K562 (cell line): Measurements from ENCODE around the gene PLCB3. TPM values are rescaled to one million over a fixed set of nuclear protein-coding genes. Genes with fewer than 3 reads are reported as not detected.

Experiments used
- ATAC-seq: fragments of 200-7000 bp; cut with Tn5 transposase; 3 replicates; pipeline ENCODE4 v1.9.1; 2020; ENCODE audit warnings: moderate library complexity
- BruUV-seq: library from RNA; stranded (reverse); fragments of 400-500 nt; replicated peaks from 2 replicates; lab custom pipeline; 2021; lab: Mats Ljungman, UMichigan
- CTCF ChIA-PET: fragments of 300-600 bp; formaldehyde crosslinking; extraction: SDS; loops from one replicate; lab custom pipeline; 2021; ENCODE audit warnings: low intra/inter-chr PET ratio; lab: Yijun Ruan, JAX
- POLR2A ChIA-PET: fragments of 300-600, 350-650 bp; sonication (Branson Sonifier 250); formaldehyde crosslinking; extraction: SDS; loops from one replicate; lab custom pipeline; 2021; ENCODE audit warnings: antibody characterized with exemption, inconsistent platforms; lab: Yijun Ruan, JAX
- DNase-seq, 4 experiments: peaks; one replicate each; pipeline versions ENCODE4 v3.0.0 to v3.0.0-alpha.2; 2011 to 2018; ENCODE audit warnings: low spot score in 3 of 4, mixed read lengths in 3 of 4; ENCODE audit errors: extremely low read depth in 1 of 4
- FAIRE-seq: peaks from 2 replicates; lab custom pipeline; 2011; peaks lifted over from hg19 to GRCh38; lab: Jason Lieb, UNC
- H2AFZ ChIP-seq: 2 replicates; pipeline ENCODE4 v1.6.0; 2011; ENCODE audit warnings: low read depth, low read length, control low read depth, inconsistent platforms
- H3K27ac ChIP-seq: fragments of 200-600 bp; 3 replicates; pipeline ENCODE4 v1.8.0; 2011; ENCODE audit warnings: low read depth, mild to moderate bottlenecking, control low read depth, inconsistent platforms, low read length, moderate library complexity, mixed read lengths; ENCODE audit errors: extremely low read depth
- H3K27me3 ChIP-seq, 2 experiments: fragments of 300-600 bp in 1 of 2; 2 replicates in 1 of 2; 3 replicates in 1 of 2; pipeline versions ENCODE4 v1.6.0 to v1.8.0; 2011; ENCODE audit warnings: inconsistent platforms in 2 of 2, low read length in 2 of 2, mild to moderate bottlenecking in 1 of 2, mixed read lengths in 1 of 2, moderate library complexity in 1 of 2; ENCODE audit not compliant: control insufficient read depth in 2 of 2, insufficient read depth in 2 of 2
- H3K36me3 ChIP-seq: fragments of 300-600 bp; 3 replicates; pipeline ENCODE4 v1.8.0; 2011; ENCODE audit warnings: mild to moderate bottlenecking, low read length, inconsistent platforms; ENCODE audit not compliant: control insufficient read depth, insufficient read depth
- H3K4me1 ChIP-seq, 2 experiments: fragments of 200-600 bp in 1 of 2; replicated peaks in 1 of 2; 2 replicates in 1 of 2; 3 replicates in 1 of 2; pipeline versions ENCODE4 v1.5.1 to v1.8.0; 2011; ENCODE audit warnings: inconsistent platforms in 2 of 2, low read length in 2 of 2, mild to moderate bottlenecking in 1 of 2, mixed read lengths in 1 of 2, moderate library complexity in 1 of 2; ENCODE audit not compliant: control insufficient read depth in 2 of 2, insufficient read depth in 2 of 2
- H3K4me2 ChIP-seq: 2 replicates; pipeline ENCODE4 v1.6.1; 2011; ENCODE audit warnings: low read length, control low read depth, inconsistent platforms, mixed read lengths; ENCODE audit not compliant: insufficient read depth
- H3K4me3 ChIP-seq: fragments of 200-600 bp; sonication (generic), shearing (Covaris generic); 2 replicates; pipeline ENCODE4 v1.5.1; 2016; ENCODE audit warnings: control low read depth, inconsistent platforms
- H3K79me2 ChIP-seq: fragments of 200-600 bp; 3 replicates; pipeline ENCODE4 v1.8.0; 2011; ENCODE audit warnings: low read length, inconsistent platforms; ENCODE audit not compliant: control insufficient read depth, insufficient read depth
- H3K9ac ChIP-seq, 2 experiments: 2 replicates each; pipeline versions ENCODE4 v1.6.0 to v1.6.1; 2011; ENCODE audit warnings: low read depth in 2 of 2, low read length in 2 of 2, control low read depth in 1 of 2, inconsistent platforms in 1 of 2, mild to moderate bottlenecking in 1 of 2, mixed read lengths in 1 of 2; ENCODE audit not compliant: insufficient read depth in 1 of 2
- H3K9me1 ChIP-seq: one replicate; pipeline ENCODE4 v1.6.0; 2011; ENCODE audit warnings: inconsistent platforms, mild to moderate bottlenecking, low read length, moderate library complexity; ENCODE audit not compliant: control insufficient read depth, insufficient read depth
- H3K9me3 ChIP-seq: replicated peaks from 2 replicates; pipeline ENCODE4 v1.5.1; 2011; ENCODE audit warnings: low read depth, low read length, inconsistent platforms; ENCODE audit not compliant: control insufficient read depth, insufficient read depth
- H4K20me1 ChIP-seq: replicated peaks from 2 replicates; pipeline ENCODE4 v1.6.1; 2011; ENCODE audit warnings: low read length, inconsistent platforms, mixed read lengths; ENCODE audit not compliant: control insufficient read depth, insufficient read depth
- FOXA1 ChIP-seq: fragments of 450-650 bp; IDR thresholded peaks from 2 replicates; pipeline ENCODE4 v1.6.1; 2016; ENCODE audit warnings: mild to moderate bottlenecking, borderline replicate concordance
- MYNN ChIP-seq, 2 experiments: sonication (generic); formaldehyde crosslinking in 1 of 2; IDR thresholded peaks; 2 replicates each; pipeline versions ENCODE4 v1.5.0 to v1.6.1; 2016 to 2020; ENCODE audit warnings: antibody characterized with exemption in 1 of 2, missing genetic modification reagents in 1 of 2
- PML ChIP-seq: IDR thresholded peaks from 2 replicates; pipeline ENCODE4 v1.6.1; 2012; ENCODE audit warnings: low read length, inconsistent platforms
- POLR2A ChIP-seq: fragments of 450-650 bp; conservative IDR thresholded peaks from 2 replicates; pipeline ENCODE4 v1.6.1; 2016
- SUPT5H ChIP-seq: fragments of 450-650 bp; IDR thresholded peaks from 2 replicates; pipeline ENCODE4 v1.6.1; 2016
- ZNF217 ChIP-seq: sonication (generic); formaldehyde crosslinking; IDR thresholded peaks from 2 replicates; pipeline ENCODE4 v1.8.0; 2022; ENCODE audit warnings: mild to moderate bottlenecking, missing genetic modification reagents
- ZNF584 ChIP-seq: fragments of 200-800 bp; sonication (Bioruptor generic); IDR thresholded peaks from 2 replicates; pipeline ENCODE4 v1.6.1; 2016; ENCODE audit warnings: low read depth, mild to moderate bottlenecking, missing genetic modification characterization, missing compliant biosample characterization
- WGBS: fragments of 100-300 bp; shearing (Covaris generic); methylation state at CpG from one replicate; pipeline ENCODE4 v1.1.6; 2016; ENCODE audit warnings: low coverage, mixed read lengths; ENCODE audit not compliant: insufficient coverage; ENCODE audit errors: missing lambda C conversion rate; 5-methylcytosine and 5-hydroxymethylcytosine counted together
- in situ Hi-C: fragments of 300-500 bp; cut with MboI; formaldehyde crosslinking; loops from 4 replicates; pipeline ENCODE4 v1.15.0; 2018; ENCODE audit warnings: inconsistent platforms, mixed read lengths
- intact Hi-C: fragments of 100-400 bp; cut with micrococcal nuclease; formaldehyde crosslinking; loops from 2 replicates; pipeline ENCODE4 v1.14.2; 2022
- polyA plus RNA-seq, 8 experiments: library from polyadenylated mRNA; depleted of rRNA in 4 of 8; stranded (reverse) in 5 of 8; unstranded in 3 of 8; fragments of >200 nt; fragmentation: Nextera tagmentation in 2 of 8; fragmentation: Illumina TruSeq in 1 of 8; extraction: Ambion mirVana in 2 of 8; extraction: Trizol in 1 of 8; gene quantifications; 2 replicates each; pipeline versions ENCODE4 v1.2.1 to v1.2.3, GENCODE V29; 2011 to 2014; ENCODE audit warnings: inconsistent platforms in 1 of 8, missing spikeins in 1 of 8
- total RNA-seq, 7 experiments: library from RNA; depleted of rRNA in 6 of 7; stranded (reverse); fragments of >200 nt in 6 of 7; fragmentation: Illumina TruSeq in 2 of 7; extraction: Trizol in 2 of 7; gene quantifications; 2 replicates each; pipeline versions ENCODE4 v1.2.1 to v1.2.3, GENCODE V29; 2011 to 2021; ENCODE audit warnings: low replicate concordance in 1 of 7
- TF ChIP-seq, protein P1 (sequence below): fragments of 250-450 bp; sonication (Bioruptor Pico); IDR thresholded peaks from 2 replicates; pipeline ENCODE4 v1.6.1; 2021; ENCODE audit warnings: mild to moderate bottlenecking
- TF ChIP-seq, protein P2 (sequence below): fragments of 250-450 bp; sonication (Bioruptor Pico); IDR thresholded peaks from 2 replicates; pipeline ENCODE4 v1.4.0; 2020
- TF ChIP-seq, protein P3 (sequence below): fragments of 450-650 bp; IDR thresholded peaks from 2 replicates; pipeline ENCODE4 v1.6.1; 2016

The PLCB3 gene
- total and polyA plus RNA-seq, 9 of the 15 experiments (the other 6 are each of a cell fraction or from before 2014, with no cell fraction given) = 0.31 to 44.8 (median 14.6) TPM

DNA sequence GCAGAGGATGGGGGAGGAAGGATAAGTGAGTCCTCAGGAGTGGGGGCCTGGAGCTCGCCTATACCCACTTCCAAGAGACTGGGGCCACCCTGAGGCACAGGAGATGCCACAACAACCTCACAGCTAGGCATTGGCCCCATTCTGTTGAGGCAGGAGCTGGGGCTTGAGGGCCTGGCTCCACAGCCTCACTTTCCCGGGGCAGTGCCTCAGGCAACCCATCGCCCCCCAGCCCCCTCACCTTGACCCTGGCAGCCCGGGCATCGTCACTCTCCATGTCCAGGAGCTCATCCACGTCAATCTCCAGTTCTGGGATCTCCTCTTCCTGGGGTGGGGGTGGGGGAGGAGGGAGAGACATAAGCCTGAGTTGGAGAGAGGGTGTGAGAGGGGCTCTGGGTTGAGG lies 6.4 kb upstream of the PLCB3 start:
- no TSS peak for BruUV-seq
- Histone ChIP-seq H2AFZ (no peak overlapping the region), H4K20me1 (0 out of 2 replicates have a peak, but pooled peaks cover 3% of the 10 kb centered on the region), H3K9me3 (no peaks in the 10 kb centered on the region), H3K79me2 (peaks cover 55% of the 10 kb centered on the region), H3K27me3 (no peaks in the 10 kb centered on the region), H3K4me1 (peaks cover 39 to 88% of the 10 kb centered on the region in 2 experiments), H3K4me2 (peak overlapping the region; percentile 99), H3K9ac (peak overlapping the region; percentile 95 to 98), H3K4me3 (peak overlapping the region; percentile 98), H3K9me1 (no peaks in the 10 kb centered on the region), H3K27ac (peak overlapping the region; percentile 98; the same call in 2 of the 3 replicates), H3K36me3 (peaks cover 42% of the 10 kb centered on the region)
- no peak for DNase-seq
- 25% methylated on average over 5 of the region's 6 CpGs for WGBS
- ChIA-PET CTCF (no interaction called here), POLR2A (interaction anchor here (0.6 to 7.8 kb wide), 9 partner anchors 8 to 141 kb away, joined by 3 to 58 read pairs (median 5); partner anchors contain the start of genes FERMT3, STIP1 and VEGFB)
- TF ChIP-seq, protein P1, sequence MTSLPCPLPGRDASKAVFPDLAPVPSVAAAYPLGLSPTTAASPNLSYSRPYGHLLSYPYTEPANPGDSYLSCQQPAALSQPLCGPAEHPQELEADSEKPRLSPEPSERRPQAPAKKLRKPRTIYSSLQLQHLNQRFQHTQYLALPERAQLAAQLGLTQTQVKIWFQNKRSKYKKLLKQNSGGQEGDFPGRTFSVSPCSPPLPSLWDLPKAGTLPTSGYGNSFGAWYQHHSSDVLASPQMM (CRISPR knock-in tag) = no peak
- TF ChIP-seq, protein P2, sequence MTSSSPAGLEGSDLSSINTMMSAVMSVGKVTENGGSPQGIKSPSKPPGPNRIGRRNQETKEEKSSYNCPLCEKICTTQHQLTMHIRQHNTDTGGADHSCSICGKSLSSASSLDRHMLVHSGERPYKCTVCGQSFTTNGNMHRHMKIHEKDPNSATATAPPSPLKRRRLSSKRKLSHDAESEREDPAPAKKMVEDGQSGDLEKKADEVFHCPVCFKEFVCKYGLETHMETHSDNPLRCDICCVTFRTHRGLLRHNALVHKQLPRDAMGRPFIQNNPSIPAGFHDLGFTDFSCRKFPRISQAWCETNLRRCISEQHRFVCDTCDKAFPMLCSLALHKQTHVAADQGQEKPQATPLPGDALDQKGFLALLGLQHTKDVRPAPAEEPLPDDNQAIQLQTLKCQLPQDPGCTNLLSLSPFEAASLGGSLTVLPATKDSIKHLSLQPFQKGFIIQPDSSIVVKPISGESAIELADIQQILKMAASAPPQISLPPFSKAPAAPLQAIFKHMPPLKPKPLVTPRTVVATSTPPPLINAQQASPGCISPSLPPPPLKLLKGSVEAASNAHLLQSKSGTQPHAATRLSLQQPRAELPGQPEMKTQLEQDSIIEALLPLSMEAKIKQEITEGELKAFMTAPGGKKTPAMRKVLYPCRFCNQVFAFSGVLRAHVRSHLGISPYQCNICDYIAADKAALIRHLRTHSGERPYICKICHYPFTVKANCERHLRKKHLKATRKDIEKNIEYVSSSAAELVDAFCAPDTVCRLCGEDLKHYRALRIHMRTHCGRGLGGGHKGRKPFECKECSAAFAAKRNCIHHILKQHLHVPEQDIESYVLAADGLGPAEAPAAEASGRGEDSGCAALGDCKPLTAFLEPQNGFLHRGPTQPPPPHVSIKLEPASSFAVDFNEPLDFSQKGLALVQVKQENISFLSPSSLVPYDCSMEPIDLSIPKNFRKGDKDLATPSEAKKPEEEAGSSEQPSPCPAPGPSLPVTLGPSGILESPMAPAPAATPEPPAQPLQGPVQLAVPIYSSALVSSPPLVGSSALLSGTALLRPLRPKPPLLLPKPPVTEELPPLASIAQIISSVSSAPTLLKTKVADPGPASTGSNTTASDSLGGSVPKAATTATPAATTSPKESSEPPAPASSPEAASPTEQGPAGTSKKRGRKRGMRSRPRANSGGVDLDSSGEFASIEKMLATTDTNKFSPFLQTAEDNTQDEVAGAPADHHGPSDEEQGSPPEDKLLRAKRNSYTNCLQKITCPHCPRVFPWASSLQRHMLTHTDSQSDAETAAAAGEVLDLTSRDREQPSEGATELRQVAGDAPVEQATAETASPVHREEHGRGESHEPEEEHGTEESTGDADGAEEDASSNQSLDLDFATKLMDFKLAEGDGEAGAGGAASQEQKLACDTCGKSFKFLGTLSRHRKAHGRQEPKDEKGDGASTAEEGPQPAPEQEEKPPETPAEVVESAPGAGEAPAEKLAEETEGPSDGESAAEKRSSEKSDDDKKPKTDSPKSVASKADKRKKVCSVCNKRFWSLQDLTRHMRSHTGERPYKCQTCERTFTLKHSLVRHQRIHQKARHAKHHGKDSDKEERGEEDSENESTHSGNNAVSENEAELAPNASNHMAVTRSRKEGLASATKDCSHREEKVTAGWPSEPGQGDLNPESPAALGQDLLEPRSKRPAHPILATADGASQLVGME (CRISPR knock-in tag) = no peak
- 0 out of 2 replicates have a peak, but pooled peaks have one; percentile 16 for TF ChIP-seq PML
- TF ChIP-seq POLR2A = peak; percentile 40
- TF ChIP-seq SUPT5H = 0 out of 2 replicates have a peak, but pooled peaks have one; percentile 39
- TF ChIP-seq MYNN (IDR thresholded peaks at IDR 0.05) = 0 out of 2 replicates have a peak, but pooled peaks have one; percentile 20
- TF ChIP-seq MYNN (CRISPR knock-in tag; IDR thresholded peaks at IDR 0.05) = no peak
- TF ChIP-seq ZNF217 (CRISPR knock-in tag) = no peak
- TF ChIP-seq FOXA1 = no peak
- no peak for TF ChIP-seq ZNF584
- TF ChIP-seq, protein P3, sequence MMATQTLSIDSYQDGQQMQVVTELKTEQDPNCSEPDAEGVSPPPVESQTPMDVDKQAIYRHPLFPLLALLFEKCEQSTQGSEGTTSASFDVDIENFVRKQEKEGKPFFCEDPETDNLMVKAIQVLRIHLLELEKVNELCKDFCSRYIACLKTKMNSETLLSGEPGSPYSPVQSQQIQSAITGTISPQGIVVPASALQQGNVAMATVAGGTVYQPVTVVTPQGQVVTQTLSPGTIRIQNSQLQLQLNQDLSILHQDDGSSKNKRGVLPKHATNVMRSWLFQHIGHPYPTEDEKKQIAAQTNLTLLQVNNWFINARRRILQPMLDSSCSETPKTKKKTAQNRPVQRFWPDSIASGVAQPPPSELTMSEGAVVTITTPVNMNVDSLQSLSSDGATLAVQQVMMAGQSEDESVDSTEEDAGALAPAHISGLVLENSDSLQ = 0 out of 2 replicates have a peak, but pooled peaks have one; percentile 7
- no peak for ATAC-seq
- intact Hi-C loops = loop anchor here (10.0 kb wide), 1 partner anchor 60 kb away; the partner anchor contains the start of genes CATSPERZ and ESRRA
- in situ Hi-C loops = no loop called here
- no peak for FAIRE-seq
